Activated CD4-positive, alpha-beta T cell treated with anti-CD3 and anti-CD28 coated beads, Interleukin-2, amount 50 U/mL, for 4 hours (primary cell): ENCODE results near the gene TMSB15A.
"Not testable (repeated sequence)": the region's sequence is repeated elsewhere in the genome, so short reads cannot be mapped to it uniquely, and the experiment has no call there.

Experiments used
- DNase-seq, 2 experiments: peaks; one replicate each; pipeline ENCODE4 v3.0.0-alpha.2; 2020

Gene TMSB15A

GRCh38 chrX:102515975-102516941 is at the start of gene TMSB15A:
Gene TMSB15A, minus strand, starts transcription at chrX:102516739.
- peak; percentile 37 to 42 for DNase-seq

GRCh38 chrX:102560423-102561068 is 44.0 kb upstream of the TMSB15A start:
- DNase-seq: no peak

DNA sequence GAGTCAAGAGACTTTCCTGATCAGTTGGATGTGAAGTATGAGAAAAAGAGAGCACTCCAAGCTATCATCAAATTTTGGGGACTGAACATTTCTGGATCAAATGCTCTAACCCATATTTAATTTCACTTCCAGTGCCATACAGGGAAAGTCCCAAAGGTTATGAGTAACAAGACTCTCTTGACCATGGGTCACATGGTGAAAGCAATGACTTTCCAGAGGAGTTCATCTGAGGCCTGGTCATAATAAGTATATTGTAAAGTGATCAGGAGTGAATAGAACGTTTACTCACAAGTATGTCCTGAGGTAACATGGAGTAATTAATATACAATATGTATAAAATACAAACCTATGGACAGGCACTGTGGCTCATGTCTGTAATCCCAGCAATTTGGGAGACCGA is 42.1 kb upstream of the TMSB15A start:
- no peak for DNase-seq

DNA sequence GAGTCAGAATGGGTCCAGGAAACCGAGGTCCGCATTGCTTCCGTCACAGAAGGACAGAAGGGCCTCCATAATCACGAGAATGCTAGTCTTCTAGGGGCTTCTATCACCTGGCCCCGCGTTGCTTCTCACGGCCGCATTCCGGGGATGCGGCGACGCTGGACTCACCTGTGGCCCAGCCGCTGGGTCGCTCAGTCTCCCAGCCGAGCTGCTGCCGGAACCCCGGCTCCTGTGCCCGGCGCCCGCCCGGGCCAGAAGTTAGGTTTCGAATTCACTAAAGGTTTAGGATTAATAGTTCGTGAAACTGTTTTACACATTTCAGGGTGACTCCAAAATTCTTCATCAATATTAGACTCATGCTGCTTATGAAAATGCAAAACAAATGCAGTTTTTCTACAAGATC is 31.7 kb upstream of the TMSB15A start:
- no peak for DNase-seq

- DNase-seq: no peak
These were observed 30.4 kb upstream of the TMSB15A start for GRCh38 chrX:102546828-102547493.

- DNase-seq: not testable (repeated sequence)
These were observed 29.6 kb upstream of the TMSB15A start for GRCh38 chrX:102546175-102546574.

- no peak for DNase-seq
These were observed 19.4 kb upstream of the TMSB15A start for GRCh38 chrX:102535958-102536357.

GRCh38 chrX:102517326-102517725 is 787 bp upstream of the TMSB15A start:
- DNase-seq: no peak

DNA sequence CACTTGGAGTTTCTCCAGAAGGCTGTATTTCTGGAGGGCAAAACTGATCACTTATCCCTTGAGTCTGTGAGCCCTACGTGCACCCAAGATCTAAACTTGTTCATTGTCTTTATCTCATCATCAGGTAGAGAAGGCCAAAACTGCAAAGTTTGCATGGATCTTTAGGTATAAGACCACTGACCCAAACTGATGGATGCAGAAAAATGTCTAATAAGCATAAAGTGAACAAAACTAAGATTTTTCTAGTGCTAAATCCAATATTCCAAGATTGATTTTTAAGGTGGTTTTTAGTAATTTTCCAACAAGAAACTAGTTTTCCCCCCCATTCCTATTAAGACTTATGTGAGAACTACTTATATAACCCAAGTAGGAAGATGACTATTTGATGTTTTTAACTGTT is 2.0 kb downstream of the TMSB15A start:
- no peak for DNase-seq

- no peak for DNase-seq
These were observed 17.8 kb downstream of the TMSB15A start for GRCh38 chrX:102498732-102499131.

- DNase-seq: no peak
These were observed 24.8 kb downstream of the TMSB15A start for GRCh38 chrX:102491766-102492165.

GRCh38 chrX:102478765-102479164 is 37.8 kb downstream of the TMSB15A start:
- DNase-seq: not testable (repeated sequence)

- not testable (repeated sequence) for DNase-seq
These were observed 44.7 kb downstream of the TMSB15A start, which contains the start of gene TCP11X2 for GRCh38 chrX:102471762-102472220. Gene TCP11X2, minus strand, starts transcription at chrX:102471812.

- DNase-seq: not testable (repeated sequence)
These were observed 46.3 kb downstream of the TMSB15A start for GRCh38 chrX:102470215-102470614.
